Kidney (tissue), 14 donors: ENCODE results near the gene KCNJ5. TPM values are rescaled to one million over a fixed set of nuclear protein-coding genes. Genes with fewer than 3 reads are reported as not detected.

ENCODE experiments used
- DNase-seq, 5 donors: peaks; one replicate each; pipeline ENCODE4 v3.0.0-alpha.2; 2013 to 2020
- FAIRE-seq: peaks from 2 replicates; lab custom pipeline; 2012; peaks lifted over from hg19 to GRCh38; lab: Jason Lieb, UNC
- H3K27ac ChIP-seq, 2 donors: one replicate each; pipeline ENCODE4 v1.7.0; 2013; ENCODE audit warnings: low read depth in 2 of 2, low read length in 2 of 2, inconsistent platforms in 1 of 2
- H3K27me3 ChIP-seq: one replicate; pipeline ENCODE4 v1.7.1; 2013; ENCODE audit warnings: low read length, inconsistent platforms; ENCODE audit not compliant: control insufficient read depth, insufficient read depth
- H3K36me3 ChIP-seq, 3 donors: one replicate each; pipeline versions ENCODE4 v1.7.0 to v1.7.1; 2013; ENCODE audit warnings: low read length in 3 of 3, control low read depth in 1 of 3, inconsistent platforms in 1 of 3; ENCODE audit not compliant: insufficient read depth in 3 of 3, control insufficient read depth in 2 of 3
- H3K4me1 ChIP-seq, 3 donors: one replicate each; pipeline versions ENCODE4 v1.7.0 to v1.7.1; 2013; ENCODE audit warnings: low read length in 3 of 3, inconsistent platforms in 1 of 3, low read depth in 1 of 3; ENCODE audit not compliant: control insufficient read depth in 2 of 3, insufficient read depth in 2 of 3
- H3K4me3 ChIP-seq, 3 donors: one replicate each; pipeline versions ENCODE4 v1.7.0 to v1.8.1; 2013; ENCODE audit warnings: low read length in 3 of 3, control low read depth in 1 of 3, inconsistent platforms in 1 of 3
- H3K9ac ChIP-seq, 3 donors: one replicate each; pipeline versions ENCODE4 v1.7.0 to v1.7.1; 2013; ENCODE audit warnings: low read length in 3 of 3, control low read depth in 1 of 3, inconsistent platforms in 1 of 3
- H3K9me3 ChIP-seq, 3 donors: one replicate each; pipeline versions ENCODE4 v1.7.0 to v1.7.1; 2013; ENCODE audit warnings: low read length in 3 of 3, control low read depth in 1 of 3, inconsistent platforms in 1 of 3; ENCODE audit not compliant: control insufficient read depth in 2 of 3, insufficient read depth in 1 of 3
- intact Hi-C: fragments of 100-400 bp; cut with DNase I; formaldehyde crosslinking; loops from one replicate; pipeline ENCODE4 v1.11.1; 2022
- polyA plus RNA-seq: library from polyadenylated mRNA; stranded (reverse); fragments of 350-450 nt; fragmentation: Illumina TruSeq; extraction: RNeasy Lipid Tissue Mini Kit (QIAGEN cat#74804); gene quantifications from one replicate; pipeline ENCODE4 v1.2.3, GENCODE V29; 2014; ENCODE audit warnings: low read depth, low replicate concordance; ENCODE audit not compliant: insufficient read depth
- total RNA-seq: library from RNA; stranded (reverse); fragmentation: NEBNext Ultra II Directional; extraction: Animal tissue kit (Norgen Biotek cat#: 25700); gene quantifications from one replicate; pipeline ENCODE4 v1.2.1, GENCODE V29; 2021
- TF ChIP-seq, protein P1 (sequence below): IDR thresholded peaks from 3 replicates; pipeline ENCODE4 v1.5.1; 2012; ENCODE audit warnings: mild to moderate bottlenecking, moderate library complexity, borderline replicate concordance; ENCODE audit not compliant: insufficient read depth; ENCODE audit errors: extremely low read depth
- donor health status: control.
- donor health status: control.
- donor health status: control.
- donor health status: control.
- donor health status: control.
- donor health status: DM: yes; HTN: yes; CAD: no.
- donor health status: Normal renal cell carcinoma (clear cell type).

KCNJ5 gene
- total and polyA plus RNA-seq, 2 donors from 2014 or later: 5.7 to 6.5 TPM

DNA sequence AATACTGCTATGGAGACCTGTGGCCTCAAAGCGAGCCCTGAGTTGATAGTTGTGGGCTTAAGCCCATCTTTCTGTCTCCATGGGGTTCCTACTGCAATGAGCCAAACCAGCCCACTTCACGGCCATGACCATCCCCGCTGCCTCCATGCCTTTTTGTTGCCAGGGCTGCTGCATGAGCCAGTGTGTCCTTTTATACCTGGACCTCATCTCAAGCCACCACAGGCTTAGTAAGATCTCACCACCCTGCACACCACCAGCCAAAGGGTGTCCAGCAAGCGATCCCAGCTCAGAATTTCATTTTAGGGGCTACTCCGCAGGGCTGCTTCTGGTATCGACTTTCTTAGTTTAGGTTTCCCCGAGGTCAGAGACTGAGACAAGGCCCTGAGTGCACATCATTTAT, 43.2 kb downstream of the KCNJ5 start:
- Histone ChIP-seq H3K9me3 (no peaks in the 10 kb centered on the region), H3K9ac (no peak overlapping the region), H3K36me3 (no peaks in the 10 kb centered on the region), H3K27ac (no peak overlapping the region), H3K4me1 (peaks cover 0 to 13% (median 0%) of the 10 kb centered on the region in 3 donors), H3K27me3 (no peaks in the 10 kb centered on the region), H3K4me3 (no peak overlapping the region)
- FAIRE-seq (no peak), DNase-seq (no peak)
- TF ChIP-seq, protein P1, sequence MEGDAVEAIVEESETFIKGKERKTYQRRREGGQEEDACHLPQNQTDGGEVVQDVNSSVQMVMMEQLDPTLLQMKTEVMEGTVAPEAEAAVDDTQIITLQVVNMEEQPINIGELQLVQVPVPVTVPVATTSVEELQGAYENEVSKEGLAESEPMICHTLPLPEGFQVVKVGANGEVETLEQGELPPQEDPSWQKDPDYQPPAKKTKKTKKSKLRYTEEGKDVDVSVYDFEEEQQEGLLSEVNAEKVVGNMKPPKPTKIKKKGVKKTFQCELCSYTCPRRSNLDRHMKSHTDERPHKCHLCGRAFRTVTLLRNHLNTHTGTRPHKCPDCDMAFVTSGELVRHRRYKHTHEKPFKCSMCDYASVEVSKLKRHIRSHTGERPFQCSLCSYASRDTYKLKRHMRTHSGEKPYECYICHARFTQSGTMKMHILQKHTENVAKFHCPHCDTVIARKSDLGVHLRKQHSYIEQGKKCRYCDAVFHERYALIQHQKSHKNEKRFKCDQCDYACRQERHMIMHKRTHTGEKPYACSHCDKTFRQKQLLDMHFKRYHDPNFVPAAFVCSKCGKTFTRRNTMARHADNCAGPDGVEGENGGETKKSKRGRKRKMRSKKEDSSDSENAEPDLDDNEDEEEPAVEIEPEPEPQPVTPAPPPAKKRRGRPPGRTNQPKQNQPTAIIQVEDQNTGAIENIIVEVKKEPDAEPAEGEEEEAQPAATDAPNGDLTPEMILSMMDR: no peak
- intact Hi-C loops: no loop called here

DNA sequence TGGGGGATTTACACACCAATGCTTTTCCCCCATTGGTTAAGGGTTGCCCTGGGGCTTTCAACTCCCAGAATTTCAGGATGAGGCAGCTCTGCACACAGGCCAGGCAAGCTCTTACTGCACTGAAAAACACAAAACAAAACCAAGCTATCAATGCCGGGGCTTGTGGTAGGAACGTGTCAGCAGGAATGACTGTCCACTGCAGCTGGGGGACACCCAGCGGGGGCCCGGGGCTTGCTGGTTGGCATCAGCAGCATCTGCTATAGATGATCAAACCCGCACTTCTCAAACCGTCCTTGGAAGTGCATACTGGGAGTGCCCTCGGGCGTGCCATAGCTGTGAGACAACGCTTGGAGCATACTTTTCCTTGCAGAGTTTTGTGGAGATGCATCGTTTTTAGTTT, 43.8 kb downstream of the KCNJ5 start:
- H3K36me3 ChIP-seq: no peaks in the 10 kb centered on the region
- intact Hi-C loops: no loop called here
- DNase-seq (no peak), FAIRE-seq (no peak)
- TF ChIP-seq, protein P1: no peak
- H3K27ac ChIP-seq: no peak overlapping the region
- no peaks in the 10 kb centered on the region for H3K27me3 ChIP-seq
- H3K9me3 ChIP-seq: no peaks in the 10 kb centered on the region
- no peak overlapping the region for H3K4me3 ChIP-seq
- H3K4me1 ChIP-seq: peaks cover 0 to 13% (median 0%) of the 10 kb centered on the region in 3 donors
- no peak overlapping the region for H3K9ac ChIP-seq

DNA sequence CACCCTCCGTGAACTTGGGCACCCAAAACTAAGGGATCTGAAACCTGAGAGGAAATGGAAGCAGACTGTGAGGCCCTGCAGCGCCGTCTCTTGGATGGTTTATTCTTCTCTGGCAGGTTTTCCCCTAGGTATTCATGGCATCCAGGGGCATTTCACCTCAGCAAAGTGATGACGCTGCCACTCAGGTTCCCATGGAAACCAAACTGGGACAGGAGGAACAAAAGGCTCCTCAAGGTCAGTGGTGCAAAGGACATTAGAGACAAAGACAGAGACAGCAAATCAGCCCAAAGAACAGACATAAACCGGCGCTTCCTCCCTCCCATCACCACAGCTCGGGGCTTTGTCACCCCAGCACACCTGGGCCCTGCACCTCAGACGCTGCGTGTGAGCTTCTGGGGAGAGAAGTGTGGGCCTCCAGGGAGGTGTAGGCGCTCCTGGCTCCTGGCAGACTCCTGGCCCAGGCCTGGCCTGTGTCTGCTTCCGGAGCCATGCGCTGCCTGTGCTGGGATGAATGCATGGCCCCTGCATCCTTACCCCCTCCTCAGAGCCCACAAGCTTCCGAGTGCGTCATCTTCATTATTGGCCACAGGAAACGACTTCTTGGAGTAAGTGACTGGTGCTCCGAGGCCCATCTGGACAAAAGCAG, 45.6 kb downstream of the KCNJ5 start:
- DNase-seq: peak in 4 of 5 donors; percentile 72 to 90 (median 85)

More for the DNA sequence above, 45.6 kb downstream of the KCNJ5 start:
- FAIRE-seq: no peak
- intact Hi-C loops: no loop called here
- H3K27ac ChIP-seq: peak overlapping the region in 1 of 2 donors; percentile 24
- no peaks in the 10 kb centered on the region for H3K27me3 ChIP-seq
- H3K36me3 ChIP-seq: no peaks in the 10 kb centered on the region
- peaks cover 0 to 13% (median 0%) of the 10 kb centered on the region in 3 donors for H3K4me1 ChIP-seq
- H3K9ac ChIP-seq: no peak overlapping the region
- TF ChIP-seq, protein P1: no peak
- H3K4me3 ChIP-seq: no peak overlapping the region
- H3K9me3 ChIP-seq: no peaks in the 10 kb centered on the region
